GM12865 (cell line): ENCODE data around the gene C19orf47.

Experiments
- DNase-seq: peaks from one replicate; pipeline ENCODE4 v3.0.0; 2010; ENCODE audit warnings: low read depth
- H3K4me3 ChIP-seq: 2 replicates; pipeline ENCODE4 v1.5.1; 2011; ENCODE audit warnings: mild to moderate bottlenecking, low read depth, low read length, control low read depth
- CTCF ChIP-seq: IDR thresholded peaks from 2 replicates; pipeline ENCODE4 v1.5.1; 2011; ENCODE audit warnings: low read length, control low read depth, low read depth, inconsistent platforms; ENCODE audit not compliant: insufficient read depth; ENCODE audit errors: missing control alignments

C19orf47 gene

GRCh38 chr19:40366697-40367561 lies 18.7 kb upstream of the C19orf47 start:
- DNase-seq, result no peak
- TF ChIP-seq CTCF, result no peak
- H3K4me3 ChIP-seq, result no peak overlapping the region

- peak; percentile 64 for DNase-seq
Observed at GRCh38 chr19:40365613-40366401, 17.6 kb upstream of the C19orf47 start.

GRCh38 chr19:40365010-40365409 lies 16.8 kb upstream of the C19orf47 start:
- no peak overlapping the region for H3K4me3 ChIP-seq
- no peak for DNase-seq
- no peak for TF ChIP-seq CTCF

More at GRCh38 chr19:40365613-40366401, 17.6 kb upstream of the C19orf47 start:
- H3K4me3 ChIP-seq, result peak overlapping the region; percentile 13; the same call in 1 of the 2 replicates
- no peak for TF ChIP-seq CTCF

- TF ChIP-seq CTCF, result no peak
- no peak overlapping the region for H3K4me3 ChIP-seq
- DNase-seq, result no peak
Observed at GRCh38 chr19:40363069-40363468, 14.9 kb upstream of the C19orf47 start.

- DNase-seq, result no peak
- H3K4me3 ChIP-seq, result no peak overlapping the region
- no peak for TF ChIP-seq CTCF
Observed at GRCh38 chr19:40362160-40362559, 14.0 kb upstream of the C19orf47 start.

GRCh38 chr19:40360708-40361241 lies 12.6 kb upstream of the C19orf47 start:
- no peak for DNase-seq
- no peak for TF ChIP-seq CTCF
- no peak overlapping the region for H3K4me3 ChIP-seq
